ENCODE measurements around the gene FGF5. TPM values are rescaled to one million over a fixed set of nuclear protein-coding genes. Genes with fewer than 3 reads are reported as not detected.

Gene FGF5
- total and polyA plus RNA-seq, 2 of the 13 experiments (the other 11 are each of a cell fraction or from before 2014, with no cell fraction given), result not detected

- no peak for FAIRE-seq
- H3K4me3 ChIP-seq (replicated peaks in 1 of 3; ENCODE audit: insufficient read depth in 1 of 3, low read depth in 2 of 3, low read length in 3 of 3), result no peak overlapping the region
- in situ Hi-C loops (cut with HindIII; ENCODE audit: extremely low pct_ligation_motif_present, low pct_unique_long_range_greater_than_20kb) (no loop called here), intact Hi-C loops (cut with micrococcal nuclease; ENCODE audit: unreplicated experiment) (no loop called here)
- no peaks in the 10 kb centered on the region for H3K36me3 ChIP-seq (replicated peaks in 1 of 2; ENCODE audit: control insufficient read depth in 1 of 2, insufficient read depth in 2 of 2, low read length in 2 of 2)
- H3K9ac ChIP-seq (ENCODE audit: insufficient read depth, low read depth, low read length), result no peak overlapping the region
- DNase-seq (ENCODE audit: low spot score), result no peak
- 3% methylated on average over 3 of the region's 3 CpGs for WGBS (ENCODE audit: low lambda C conversion rate)
- no peaks in the 10 kb centered on the region for H4K20me1 ChIP-seq (ENCODE audit: insufficient read depth, low read length)
- no TSS peak for BruUV-seq (replicated peaks)
- ChIA-PET CTCF (ENCODE audit: low intra/inter-chr PET ratio, low total read pairs) (no interaction called here), POLR2A (no interaction called here)
- H3K79me2 ChIP-seq (ENCODE audit: insufficient read depth, low read length), result no peaks in the 10 kb centered on the region
- peaks cover 2 to 30% of the 10 kb centered on the region in 2 experiments; a peak in 4 of 5 replicates for H3K27me3 ChIP-seq (ENCODE audit: control insufficient read depth in 1 of 2, insufficient read depth in 2 of 2, low read length in 2 of 2)
- no peaks in the 10 kb centered on the region for H3K9me3 ChIP-seq (ENCODE audit: low read length)
- TF ChIP-seq ZNF33B (CRISPR knock-in tag; IDR thresholded peaks at IDR 0.05), result no peak
- TF ChIP-seq ZBTB44 (CRISPR knock-in tag; IDR thresholded peaks at IDR 0.05), result no peak
- H3K4me2 ChIP-seq (ENCODE audit: low read depth, low read length), result no peak overlapping the region
- H3K27ac ChIP-seq (ENCODE audit: extremely low read length, insufficient read depth, low read length), result no peak overlapping the region
- no peak for ATAC-seq
- H2AFZ ChIP-seq (ENCODE audit: low read length), result no peak overlapping the region
- no peaks in the 10 kb centered on the region for H3K4me1 ChIP-seq (ENCODE audit: insufficient read depth, low read length)
Measured at GRCh38 chr4:80261989-80262600, 4.4 kb upstream of the FGF5 start.

GRCh38 chr4:80263541-80264351 is 2.7 kb upstream of the FGF5 start:
- no TSS peak for BruUV-seq (replicated peaks)
- FAIRE-seq, result no peak
- no peak overlapping the region for H2AFZ ChIP-seq (ENCODE audit: low read length)
- H3K27me3 ChIP-seq (ENCODE audit: control insufficient read depth in 1 of 2, insufficient read depth in 2 of 2, low read length in 2 of 2), result peaks cover 2 to 40% of the 10 kb centered on the region in 2 experiments; a peak in 4 of 5 replicates
- no peaks in the 10 kb centered on the region for H4K20me1 ChIP-seq (ENCODE audit: insufficient read depth, low read length)
- no peak overlapping the region for H3K4me2 ChIP-seq (ENCODE audit: low read depth, low read length)
- ATAC-seq, result no peak
- intact Hi-C loops (cut with micrococcal nuclease; ENCODE audit: unreplicated experiment), result no loop called here
- H3K4me3 ChIP-seq (replicated peaks in 1 of 3; ENCODE audit: insufficient read depth in 1 of 3, low read depth in 2 of 3, low read length in 3 of 3), result no peak overlapping the region
- CTCF ChIA-PET (ENCODE audit: low intra/inter-chr PET ratio, low total read pairs), result no interaction called here
- no peak overlapping the region for H3K9ac ChIP-seq (ENCODE audit: insufficient read depth, low read depth, low read length)
- in situ Hi-C loops (cut with HindIII; ENCODE audit: extremely low pct_ligation_motif_present, low pct_unique_long_range_greater_than_20kb), result no loop called here
- POLR2A ChIA-PET, result no interaction called here
- no peaks in the 10 kb centered on the region for H3K79me2 ChIP-seq (ENCODE audit: insufficient read depth, low read length)
- 58% methylated on average over 26 of the region's 36 CpGs for WGBS (ENCODE audit: low lambda C conversion rate)
- H3K36me3 ChIP-seq (replicated peaks in 1 of 2; ENCODE audit: control insufficient read depth in 1 of 2, insufficient read depth in 2 of 2, low read length in 2 of 2), result no peaks in the 10 kb centered on the region
- DNase-seq (ENCODE audit: low spot score), result no peak
- no peak overlapping the region for H3K27ac ChIP-seq (ENCODE audit: extremely low read length, insufficient read depth, low read length)
- H3K4me1 ChIP-seq (ENCODE audit: insufficient read depth, low read length), result no peaks in the 10 kb centered on the region
- H3K9me3 ChIP-seq (ENCODE audit: low read length), result no peaks in the 10 kb centered on the region
- no peak for TF ChIP-seq ZNF616 (CRISPR knock-in tag; IDR thresholded peaks at IDR 0.05; ENCODE audit: low read depth)
- TF ChIP-seq ATF7-NPFF (CRISPR knock-in tag; IDR thresholded peaks at IDR 0.05; ENCODE audit: low read depth), result no peak
- TF ChIP-seq PAX8 (CRISPR knock-in tag; IDR thresholded peaks at IDR 0.05; ENCODE audit: borderline replicate concordance), result no peak
- no peak for TF ChIP-seq ZSCAN22 (CRISPR knock-in tag; IDR thresholded peaks at IDR 0.05)
- TF ChIP-seq ZHX1 (CRISPR knock-in tag; IDR thresholded peaks at IDR 0.05; ENCODE audit: low read depth), result no peak
- no peak for TF ChIP-seq ETS1 (CRISPR knock-in tag; IDR thresholded peaks at IDR 0.05)
- TF ChIP-seq ZNF430 (CRISPR knock-in tag; IDR thresholded peaks at IDR 0.05), result no peak
